ENCODE results near the gene PDE6A.

Gene PDE6A

DNA sequence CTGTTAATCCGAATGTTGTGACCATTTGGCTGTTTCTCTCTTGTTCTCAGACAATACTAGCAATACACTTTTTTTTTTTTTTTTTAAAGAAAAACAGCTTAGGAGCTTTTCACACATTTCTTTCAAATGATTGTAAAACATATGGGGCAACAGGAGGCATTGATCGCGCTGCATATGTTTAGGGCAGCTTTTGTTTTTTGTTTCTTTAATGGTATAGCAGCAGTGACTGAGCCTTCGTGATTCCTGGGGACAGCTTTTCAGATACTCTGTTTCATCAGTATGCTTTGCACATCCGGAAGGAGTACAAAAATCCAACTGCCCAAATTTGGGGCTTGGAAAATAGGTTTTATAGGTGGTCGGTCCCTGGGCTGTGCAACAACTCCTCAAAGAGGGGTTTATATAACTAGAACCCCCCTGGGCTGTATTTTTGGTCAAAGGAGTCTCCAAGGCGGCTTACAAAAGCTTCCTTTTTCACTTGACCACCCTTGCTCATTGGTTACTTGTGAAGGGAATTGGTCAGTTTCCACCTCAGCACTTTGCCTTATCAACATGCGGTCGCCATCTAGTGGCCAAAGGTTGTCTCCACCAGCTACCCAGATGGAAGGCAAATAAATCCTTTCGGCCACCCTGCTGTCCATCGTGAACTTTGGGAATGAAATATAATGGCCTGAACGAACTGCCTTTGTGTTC, 91.8 kb downstream of the PDE6A start:
- TF ChIP-seq, protein P1, sequence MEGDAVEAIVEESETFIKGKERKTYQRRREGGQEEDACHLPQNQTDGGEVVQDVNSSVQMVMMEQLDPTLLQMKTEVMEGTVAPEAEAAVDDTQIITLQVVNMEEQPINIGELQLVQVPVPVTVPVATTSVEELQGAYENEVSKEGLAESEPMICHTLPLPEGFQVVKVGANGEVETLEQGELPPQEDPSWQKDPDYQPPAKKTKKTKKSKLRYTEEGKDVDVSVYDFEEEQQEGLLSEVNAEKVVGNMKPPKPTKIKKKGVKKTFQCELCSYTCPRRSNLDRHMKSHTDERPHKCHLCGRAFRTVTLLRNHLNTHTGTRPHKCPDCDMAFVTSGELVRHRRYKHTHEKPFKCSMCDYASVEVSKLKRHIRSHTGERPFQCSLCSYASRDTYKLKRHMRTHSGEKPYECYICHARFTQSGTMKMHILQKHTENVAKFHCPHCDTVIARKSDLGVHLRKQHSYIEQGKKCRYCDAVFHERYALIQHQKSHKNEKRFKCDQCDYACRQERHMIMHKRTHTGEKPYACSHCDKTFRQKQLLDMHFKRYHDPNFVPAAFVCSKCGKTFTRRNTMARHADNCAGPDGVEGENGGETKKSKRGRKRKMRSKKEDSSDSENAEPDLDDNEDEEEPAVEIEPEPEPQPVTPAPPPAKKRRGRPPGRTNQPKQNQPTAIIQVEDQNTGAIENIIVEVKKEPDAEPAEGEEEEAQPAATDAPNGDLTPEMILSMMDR (conservative IDR thresholded peaks at IDR 0.05; ENCODE audit: low read depth, low read length) = peak; percentile 96
- DNase-seq (ENCODE audit: low read depth) = peak; percentile 34

DNA sequence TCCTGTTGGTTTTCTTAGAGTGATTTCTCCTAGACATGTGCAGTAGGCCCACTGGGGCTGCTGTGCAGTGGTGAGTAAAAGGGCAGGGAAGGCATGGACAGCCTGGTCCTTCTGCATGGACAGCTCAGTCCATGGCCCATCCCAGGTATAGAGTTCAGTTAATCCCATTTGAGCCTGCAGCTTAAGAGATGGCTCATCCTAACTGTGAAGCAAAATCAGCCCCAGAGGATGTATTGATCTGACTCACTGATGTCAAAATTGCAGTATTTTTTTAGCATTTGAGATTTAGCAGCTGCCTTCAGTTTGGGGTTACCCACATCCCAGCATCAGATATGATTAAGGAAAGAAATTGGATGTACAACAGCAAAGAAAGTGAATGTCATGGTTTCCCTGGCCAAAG, 93.4 kb downstream of the PDE6A start:
- no peak overlapping the region for H3K4me3 ChIP-seq (ENCODE audit: low read length)
- TF ChIP-seq, protein P1 (conservative IDR thresholded peaks at IDR 0.05; ENCODE audit: low read depth, low read length) = no peak
- DNase-seq (ENCODE audit: low read depth) = no peak

More for the DNA sequence above, 91.8 kb downstream of the PDE6A start:
- no peak overlapping the region for H3K4me3 ChIP-seq (ENCODE audit: low read length)

GRCh38 chr5:149849966-149850910, 94.4 kb downstream of the PDE6A start:
- no peak overlapping the region for H3K4me3 ChIP-seq (ENCODE audit: low read length)
- TF ChIP-seq, protein P1 (conservative IDR thresholded peaks at IDR 0.05; ENCODE audit: low read depth, low read length) = no peak
- DNase-seq (ENCODE audit: low read depth) = no peak

GRCh38 chr5:149849280-149849965, 95.2 kb downstream of the PDE6A start:
- no peak overlapping the region for H3K4me3 ChIP-seq (ENCODE audit: low read length)
- TF ChIP-seq, protein P1 (conservative IDR thresholded peaks at IDR 0.05; ENCODE audit: low read depth, low read length) = no peak
- no peak for DNase-seq (ENCODE audit: low read depth)

- H3K4me3 ChIP-seq (ENCODE audit: low read length) = no peak overlapping the region
- DNase-seq (ENCODE audit: low read depth) = no peak
- TF ChIP-seq, protein P1 (conservative IDR thresholded peaks at IDR 0.05; ENCODE audit: low read depth, low read length) = no peak
Observed at GRCh38 chr5:149847611-149848010, 97.0 kb downstream of the PDE6A start.

GRCh38 chr5:149846021-149846420, 98.6 kb downstream of the PDE6A start:
- no peak overlapping the region for H3K4me3 ChIP-seq (ENCODE audit: low read length)
- TF ChIP-seq, protein P1 (conservative IDR thresholded peaks at IDR 0.05; ENCODE audit: low read depth, low read length) = no peak
- DNase-seq (ENCODE audit: low read depth) = no peak

All from retinal pigment epithelial cell (primary cell).